HCT116 (cell line): ENCODE data around the gene MTUS2. TPM values are rescaled to one million over a fixed set of nuclear protein-coding genes. Genes with fewer than 3 reads are reported as not detected.

ENCODE experiments used
- ATAC-seq: fragments of 200-7000 bp; cut with Tn5 transposase; 2 replicates; pipeline ENCODE4 v1.9.1; 2020; ENCODE audit warnings: mild to moderate bottlenecking, moderate library complexity
- BruUV-seq: library from RNA; stranded (reverse); fragments of 400-500 nt; replicated peaks from 2 replicates; lab custom pipeline; 2021; lab: Mats Ljungman, UMichigan
- CTCF ChIA-PET: fragments of 300-600 bp; sonication (Branson Sonifier 250); formaldehyde crosslinking; loops from one replicate; lab custom pipeline; 2021; ENCODE audit warnings: antibody characterized with exemption; lab: Charles Lee
- POLR2A ChIA-PET: fragments of 300-600, 350-600 bp; sonication (Branson Sonifier 250); formaldehyde crosslinking; loops from one replicate; lab custom pipeline; 2021; ENCODE audit warnings: antibody characterized with exemption; lab: Charles Lee
- RAD21 ChIA-PET, 2 experiments: fragments of 300-600 bp; sonication (Branson Sonifier 250); formaldehyde crosslinking; loops; one replicate each; lab custom pipeline; 2023; ENCODE audit warnings: low total read pairs in 2 of 2; ENCODE audit not compliant: uncharacterized antibody in 2 of 2, unreplicated experiment in 2 of 2, low non-redundant PET in 1 of 2; lab: Charles Lee
- DNase-seq: peaks from one replicate; pipeline ENCODE4 v3.0.0-alpha.2; 2010; ENCODE audit warnings: low read depth, low spot score
- H2AFZ ChIP-seq: fragments of 200-600 bp; shearing (Covaris generic), sonication (generic); 2 replicates; pipeline ENCODE4 v1.6.1; 2017; ENCODE audit warnings: low read depth, mixed run types, mixed read lengths, antibody characterized with exemption, low read length; ENCODE audit not compliant: poor library complexity, severe bottlenecking
- H3K27ac ChIP-seq: 2 replicates; pipeline ENCODE4 v1.5.1; 2012; ENCODE audit warnings: low read depth, low read length
- H3K27me3 ChIP-seq: fragments of 200-600 bp; sonication (generic); 2 replicates; pipeline ENCODE4 v1.6.1; 2016; ENCODE audit warnings: mixed run types, low read length, mixed read lengths; ENCODE audit not compliant: insufficient read depth
- H3K36me3 ChIP-seq, 2 experiments: fragments of 200-500 bp in 1 of 2; fragments of 200-600 bp in 1 of 2; sonication (Bioruptor generic) in 1 of 2; sonication (generic) in 1 of 2; 2 replicates each; pipeline versions ENCODE4 v1.5.1 to v1.6.1; 2014 to 2016; ENCODE audit warnings: low read length in 2 of 2, inconsistent platforms in 1 of 2, mixed read lengths in 1 of 2, mixed run types in 1 of 2; ENCODE audit not compliant: insufficient read depth in 2 of 2, control insufficient read depth in 1 of 2
- H3K4me1 ChIP-seq, 2 experiments: fragments of 200-600 bp in 1 of 2; sonication (generic) in 1 of 2; 2 replicates each; pipeline versions ENCODE4 v1.5.1 to v1.6.1; 2012 to 2017; ENCODE audit warnings: low read length in 2 of 2, inconsistent platforms in 1 of 2, mild to moderate bottlenecking in 1 of 2, mixed read lengths in 1 of 2, mixed run types in 1 of 2, moderate library complexity in 1 of 2; ENCODE audit not compliant: insufficient read depth in 2 of 2, control insufficient read depth in 1 of 2
- H3K4me2 ChIP-seq: fragments of 200-600 bp; sonication (generic); 2 replicates; pipeline ENCODE4 v1.6.1; 2017; ENCODE audit warnings: mixed run types, low read length, mixed read lengths
- H3K4me3 ChIP-seq, 2 experiments: fragments of 200-600 bp in 1 of 2; sonication (generic) in 1 of 2; replicated peaks in 1 of 2; 2 replicates each; pipeline ENCODE4 v1.5.1; 2011 to 2016; ENCODE audit warnings: low read length in 2 of 2, control low read depth in 1 of 2, low read depth in 1 of 2, mild to moderate bottlenecking in 1 of 2, mixed read lengths in 1 of 2, mixed run types in 1 of 2
- H3K79me2 ChIP-seq: fragments of 200-600 bp; sonication (generic); 2 replicates; pipeline ENCODE4 v1.6.1; 2017; ENCODE audit warnings: mild to moderate bottlenecking, mixed run types, low read length, moderate library complexity, mixed read lengths; ENCODE audit not compliant: insufficient read depth
- H3K9ac ChIP-seq: fragments of 200-600 bp; sonication (generic); 2 replicates; pipeline ENCODE4 v1.6.1; 2016; ENCODE audit warnings: low read length, mixed read lengths
- H3K9me2 ChIP-seq: fragments of 200-600 bp; sonication (generic), shearing (Covaris generic); 2 replicates; pipeline ENCODE4 v1.6.1; 2017; ENCODE audit warnings: mixed run types, mild to moderate bottlenecking, moderate library complexity; ENCODE audit not compliant: insufficient read depth
- H3K9me3 ChIP-seq, 2 experiments: fragments of 200-500 bp in 1 of 2; fragments of 200-600 bp in 1 of 2; sonication (Bioruptor generic) in 1 of 2; sonication (generic) in 1 of 2; 2 replicates each; pipeline ENCODE4 v1.6.1; 2014 to 2017; ENCODE audit warnings: low read length in 2 of 2, mixed read lengths in 2 of 2, inconsistent platforms in 1 of 2, low read depth in 1 of 2, mild to moderate bottlenecking in 1 of 2, mixed run types in 1 of 2, moderate library complexity in 1 of 2; ENCODE audit not compliant: control insufficient read depth in 1 of 2, insufficient read depth in 1 of 2
- H4K20me1 ChIP-seq: fragments of 200-600 bp; sonication (generic), shearing (Covaris generic); 2 replicates; pipeline ENCODE4 v1.6.1; 2017; ENCODE audit warnings: mixed run types, mild to moderate bottlenecking, moderate library complexity; ENCODE audit not compliant: insufficient read depth
- CBX3 ChIP-seq: IDR thresholded peaks from 2 replicates; pipeline ENCODE4 v1.6.1; 2012; ENCODE audit warnings: low read depth
- CEBPB ChIP-seq: IDR thresholded peaks from 2 replicates; pipeline ENCODE4 v1.6.1; 2012; ENCODE audit warnings: low read depth
- CTCF ChIP-seq, 3 experiments: fragments of 200-600 bp in 1 of 3; sonication (generic) in 1 of 3; IDR thresholded peaks in 2 of 3; conservative IDR thresholded peaks in 1 of 3; 2 replicates each; pipeline ENCODE4 v1.5.1; 2012 to 2017; ENCODE audit warnings: low read depth in 2 of 3, low read length in 2 of 3, antibody characterized with exemption in 1 of 3, borderline replicate concordance in 1 of 3, control low read depth in 1 of 3, mild to moderate bottlenecking in 1 of 3, mixed read lengths in 1 of 3, mixed run types in 1 of 3, moderate library complexity in 1 of 3; ENCODE audit not compliant: insufficient read depth in 1 of 3
- ELF1 ChIP-seq: IDR thresholded peaks from 2 replicates; pipeline ENCODE4 v1.6.1; 2012; ENCODE audit warnings: low read depth, borderline replicate concordance
- EZH2 ChIP-seq: fragments of 200-600 bp; sonication (generic); IDR thresholded peaks from 2 replicates; pipeline ENCODE4 v1.6.1; 2017; ENCODE audit warnings: antibody characterized with exemption, mixed run types
- EZH2phosphoT487 ChIP-seq: fragments of 200-600 bp; IDR thresholded peaks from 2 replicates; pipeline ENCODE4 v1.6.1; 2018; ENCODE audit warnings: antibody characterized with exemption, borderline replicate concordance
- FOSL1 ChIP-seq: IDR thresholded peaks from 2 replicates; pipeline ENCODE4 v1.6.1; 2012; ENCODE audit warnings: low read depth
- JUND ChIP-seq: IDR thresholded peaks from 2 replicates; pipeline ENCODE4 v1.6.1; 2012
- POLR2AphosphoS5 ChIP-seq: IDR thresholded peaks from 2 replicates; pipeline ENCODE4 v1.6.1; 2011; ENCODE audit warnings: mild to moderate bottlenecking, low read depth, low read length, moderate library complexity
- SIN3A ChIP-seq: IDR thresholded peaks from 2 replicates; pipeline ENCODE4 v1.6.1; 2012; ENCODE audit warnings: low read depth
- SP1 ChIP-seq: IDR thresholded peaks from 2 replicates; pipeline ENCODE4 v1.6.1; 2012; ENCODE audit warnings: low read depth
- SRF ChIP-seq: IDR thresholded peaks from 2 replicates; pipeline ENCODE4 v1.6.1; 2012; ENCODE audit warnings: low read depth
- TCF7L2 ChIP-seq: IDR thresholded peaks from 2 replicates; pipeline ENCODE4 v1.7.0; 2011; ENCODE audit warnings: borderline replicate concordance, inconsistent platforms; ENCODE audit not compliant: insufficient read depth, insufficient read length; ENCODE audit errors: extremely low read depth
- ZNF274 ChIP-seq: fragments of 200-500 bp; sonication (Bioruptor generic); IDR thresholded peaks from 2 replicates; pipeline ENCODE4 v1.6.1; 2014; ENCODE audit warnings: mild to moderate bottlenecking, low read depth, low read length, inconsistent platforms
- intact Hi-C: fragments of 100-400 bp; cut with micrococcal nuclease; formaldehyde crosslinking; loops from 2 replicates; pipeline ENCODE4 v1.10.0; 2022
- total RNA-seq: library from RNA; stranded (reverse); gene quantifications from one replicate; pipeline ENCODE4 v1.2.1, GENCODE V29; 2021; ENCODE audit not compliant: unreplicated experiment
- TF ChIP-seq, protein P1 (sequence below): IDR thresholded peaks from 2 replicates; pipeline ENCODE4 v1.6.1; 2012
- TF ChIP-seq, protein P2 (sequence below): IDR thresholded peaks from 2 replicates; pipeline ENCODE4 v1.6.1; 2012; ENCODE audit warnings: low read depth

Gene MTUS2
- total RNA-seq, 1 experiment from 2014 or later = 0.02 TPM

DNA sequence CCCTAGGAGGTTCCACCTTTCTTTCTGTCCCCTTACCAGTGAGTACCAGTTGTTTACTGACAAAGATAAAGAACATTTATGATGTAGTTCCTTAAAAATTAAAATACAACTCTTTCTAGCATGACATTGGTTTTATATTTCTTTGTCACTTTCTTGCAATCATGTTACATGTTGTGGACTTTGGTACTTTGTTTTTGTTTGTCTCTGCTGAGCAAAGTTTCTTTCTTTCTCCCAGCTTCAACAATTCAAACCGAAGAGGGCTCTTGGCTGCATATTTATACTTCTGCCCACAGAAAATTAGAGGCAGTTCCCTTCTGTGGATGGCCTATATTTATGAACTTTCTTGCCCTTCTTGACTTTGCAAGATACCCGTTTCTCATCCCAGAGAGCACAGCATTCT lies 201.2 kb downstream of the MTUS2 start:
- intact Hi-C loops = no loop called here
- H3K36me3 ChIP-seq = no peaks in the 10 kb centered on the region
- H3K27ac ChIP-seq = no peak overlapping the region
- DNase-seq (no peak), ATAC-seq (no peak)
- CTCF ChIA-PET = no interaction called here
- no peak overlapping the region for H3K4me2 ChIP-seq
- H3K9ac ChIP-seq = no peak overlapping the region
- TF ChIP-seq CTCF (IDR thresholded peaks at IDR 0.05 in 2 of 3, conservative IDR thresholded peaks at IDR 0.05 in 1 of 3; ENCODE audit: borderline replicate concordance in 1 of 3, insufficient read depth in 1 of 3, low read depth in 2 of 3, low read length in 2 of 3) = no peak
- no peak for TF ChIP-seq ELF1
- TF ChIP-seq, protein P1, sequence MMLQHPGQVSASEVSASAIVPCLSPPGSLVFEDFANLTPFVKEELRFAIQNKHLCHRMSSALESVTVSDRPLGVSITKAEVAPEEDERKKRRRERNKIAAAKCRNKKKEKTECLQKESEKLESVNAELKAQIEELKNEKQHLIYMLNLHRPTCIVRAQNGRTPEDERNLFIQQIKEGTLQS = no peak
- no peak for TF ChIP-seq CEBPB
- H3K79me2 ChIP-seq = no peaks in the 10 kb centered on the region
- POLR2A ChIA-PET = no interaction called here
- H3K9me3 ChIP-seq = no peaks in the 10 kb centered on the region
- no peak overlapping the region for H2AFZ ChIP-seq
- no TSS peak for BruUV-seq
- H3K4me3 ChIP-seq = no peak overlapping the region
- RAD21 ChIA-PET = no interaction called here
- H3K4me1 ChIP-seq = no peaks in the 10 kb centered on the region
- no peaks in the 10 kb centered on the region for H3K9me2 ChIP-seq
- no peaks in the 10 kb centered on the region for H4K20me1 ChIP-seq
- peaks cover 17% of the 10 kb centered on the region; the same call in 1 of the 2 replicates for H3K27me3 ChIP-seq

DNA sequence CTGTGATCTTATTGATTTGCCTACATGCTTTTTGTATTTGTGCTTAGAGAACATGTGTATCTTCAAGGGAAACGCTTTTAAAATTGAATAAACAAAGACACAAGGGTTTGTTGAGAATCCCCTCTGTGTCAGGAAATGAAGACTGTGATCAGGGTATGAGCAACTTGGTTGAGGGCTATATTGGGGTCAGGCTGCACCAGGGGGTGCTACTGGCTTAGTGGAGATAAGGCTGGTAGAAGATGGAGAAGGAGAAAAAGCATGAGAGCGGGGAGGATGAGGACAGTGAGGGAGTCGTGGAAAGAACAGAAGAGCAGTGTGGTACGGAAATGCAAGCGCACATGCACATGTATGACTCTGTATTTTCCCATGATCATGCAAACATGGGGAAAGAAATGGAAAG lies 201.6 kb downstream of the MTUS2 start:
- Histone ChIP-seq H3K9ac (no peak overlapping the region), H3K36me3 (no peaks in the 10 kb centered on the region), H4K20me1 (no peaks in the 10 kb centered on the region), H3K27me3 (peaks cover 15% of the 10 kb centered on the region; the same call in 1 of the 2 replicates), H3K4me1 (no peaks in the 10 kb centered on the region), H3K4me2 (no peak overlapping the region), H3K79me2 (no peaks in the 10 kb centered on the region), H3K27ac (no peak overlapping the region), H3K9me2 (no peaks in the 10 kb centered on the region), H3K4me3 (no peak overlapping the region), H3K9me3 (no peaks in the 10 kb centered on the region), H2AFZ (no peak overlapping the region)
- no peak for DNase-seq
- CTCF ChIA-PET = no interaction called here
- ATAC-seq = no peak
- POLR2A ChIA-PET = no interaction called here
- no TSS peak for BruUV-seq
- intact Hi-C loops = no loop called here
- RAD21 ChIA-PET = no interaction called here
- TF ChIP-seq ELF1 (no peak), TCF7L2 (no peak), JUND (no peak), EZH2phosphoT487 (no peak), POLR2AphosphoS5 (no peak), CBX3 (no peak), FOSL1 (no peak), SIN3A (no peak), SRF (no peak), EZH2 (no peak), SP1 (no peak), ZNF274 (no peak)
- TF ChIP-seq, protein P1 = no peak
- TF ChIP-seq, protein P2, sequence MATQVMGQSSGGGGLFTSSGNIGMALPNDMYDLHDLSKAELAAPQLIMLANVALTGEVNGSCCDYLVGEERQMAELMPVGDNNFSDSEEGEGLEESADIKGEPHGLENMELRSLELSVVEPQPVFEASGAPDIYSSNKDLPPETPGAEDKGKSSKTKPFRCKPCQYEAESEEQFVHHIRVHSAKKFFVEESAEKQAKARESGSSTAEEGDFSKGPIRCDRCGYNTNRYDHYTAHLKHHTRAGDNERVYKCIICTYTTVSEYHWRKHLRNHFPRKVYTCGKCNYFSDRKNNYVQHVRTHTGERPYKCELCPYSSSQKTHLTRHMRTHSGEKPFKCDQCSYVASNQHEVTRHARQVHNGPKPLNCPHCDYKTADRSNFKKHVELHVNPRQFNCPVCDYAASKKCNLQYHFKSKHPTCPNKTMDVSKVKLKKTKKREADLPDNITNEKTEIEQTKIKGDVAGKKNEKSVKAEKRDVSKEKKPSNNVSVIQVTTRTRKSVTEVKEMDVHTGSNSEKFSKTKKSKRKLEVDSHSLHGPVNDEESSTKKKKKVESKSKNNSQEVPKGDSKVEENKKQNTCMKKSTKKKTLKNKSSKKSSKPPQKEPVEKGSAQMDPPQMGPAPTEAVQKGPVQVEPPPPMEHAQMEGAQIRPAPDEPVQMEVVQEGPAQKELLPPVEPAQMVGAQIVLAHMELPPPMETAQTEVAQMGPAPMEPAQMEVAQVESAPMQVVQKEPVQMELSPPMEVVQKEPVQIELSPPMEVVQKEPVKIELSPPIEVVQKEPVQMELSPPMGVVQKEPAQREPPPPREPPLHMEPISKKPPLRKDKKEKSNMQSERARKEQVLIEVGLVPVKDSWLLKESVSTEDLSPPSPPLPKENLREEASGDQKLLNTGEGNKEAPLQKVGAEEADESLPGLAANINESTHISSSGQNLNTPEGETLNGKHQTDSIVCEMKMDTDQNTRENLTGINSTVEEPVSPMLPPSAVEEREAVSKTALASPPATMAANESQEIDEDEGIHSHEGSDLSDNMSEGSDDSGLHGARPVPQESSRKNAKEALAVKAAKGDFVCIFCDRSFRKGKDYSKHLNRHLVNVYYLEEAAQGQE = no peak
